Neural cell (in vitro differentiated cells): ENCODE measurements around the gene BMERB1.

Source experiments
- CTCF ChIP-seq: fragments of 450-650 bp; IDR thresholded peaks from 2 replicates; pipeline ENCODE4 v1.5.1; 2014; ENCODE audit warnings: antibody characterized with exemption, mild to moderate bottlenecking, moderate library complexity; ENCODE audit not compliant: poor library complexity, severe bottlenecking
- EP300 ChIP-seq: fragments of 450-650 bp; conservative IDR thresholded peaks from 2 replicates; pipeline ENCODE4 v1.6.1; 2014; ENCODE audit warnings: antibody characterized with exemption, mild to moderate bottlenecking, moderate library complexity; ENCODE audit not compliant: poor library complexity, severe bottlenecking
- EZH2 ChIP-seq: fragments of 200-600, 300-800 bp; shearing (Covaris generic), sonication (generic); IDR thresholded peaks from 2 replicates; pipeline ENCODE4 v1.6.1; 2014; ENCODE audit warnings: antibody characterized with exemption, low read length, borderline replicate concordance, mild to moderate bottlenecking; ENCODE audit not compliant: insufficient read depth, poor library complexity, severe bottlenecking
- RAD21 ChIP-seq: fragments of 450-650 bp; conservative IDR thresholded peaks from 2 replicates; pipeline ENCODE4 v1.6.1; 2014; ENCODE audit warnings: antibody characterized with exemption, mild to moderate bottlenecking, moderate library complexity
- REST ChIP-seq: IDR thresholded peaks from 2 replicates; pipeline ENCODE4 v1.6.1; 2012; ENCODE audit warnings: borderline replicate concordance
- TAF1 ChIP-seq: IDR thresholded peaks from 2 replicates; pipeline ENCODE4 v1.6.1; 2012; ENCODE audit warnings: low read depth

- no peak for TF ChIP-seq CTCF
- no peak for TF ChIP-seq EP300
- no peak for TF ChIP-seq REST
- TF ChIP-seq EZH2 = no peak
- no peak for TF ChIP-seq RAD21
- TF ChIP-seq TAF1 = no peak
Measured at GRCh38 chr16:15524966-15525365, 90.6 kb downstream of the BMERB1 start.
